ENCODE measurements around the gene CLN6.
A peak's percentile ranks its signal among the peaks of the same experiment; 100 is the strongest.
"Not testable (repeated sequence)": the region's sequence is repeated elsewhere in the genome, so short reads cannot be mapped to it uniquely, and the experiment has no call there.

Gene CLN6

DNA sequence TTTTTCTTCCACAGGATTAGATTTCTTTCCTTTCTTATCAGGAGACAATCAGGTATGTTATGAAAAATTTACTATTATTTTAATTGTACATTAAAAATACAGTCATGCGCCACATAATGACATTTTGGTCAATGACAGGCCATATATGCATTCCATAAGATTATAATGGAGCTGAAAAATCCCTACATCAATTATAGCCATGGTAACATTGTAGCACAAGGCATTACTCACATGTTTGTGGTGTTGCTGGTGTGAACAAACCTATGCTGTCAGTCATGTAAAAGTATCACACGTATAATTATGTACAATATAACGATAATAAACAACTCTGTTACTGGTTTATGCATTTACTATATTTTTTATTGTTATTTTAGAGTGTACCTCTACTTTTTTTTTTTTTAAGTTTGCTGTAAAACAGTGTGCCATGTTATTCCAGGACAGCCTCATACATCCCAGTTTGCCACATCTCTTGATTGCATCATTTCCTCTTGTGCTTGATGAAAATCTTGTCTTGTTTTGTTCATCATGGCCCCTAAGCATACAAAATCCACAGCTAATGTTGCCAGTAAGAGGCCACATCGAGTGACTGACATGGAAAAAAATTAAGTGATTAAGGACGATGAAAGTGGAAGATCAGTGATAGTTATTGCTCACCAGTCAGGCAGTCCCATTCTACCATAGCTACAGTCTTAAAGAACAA is 45.8 kb downstream of the CLN6 start:
- TF ChIP-seq, protein P1, sequence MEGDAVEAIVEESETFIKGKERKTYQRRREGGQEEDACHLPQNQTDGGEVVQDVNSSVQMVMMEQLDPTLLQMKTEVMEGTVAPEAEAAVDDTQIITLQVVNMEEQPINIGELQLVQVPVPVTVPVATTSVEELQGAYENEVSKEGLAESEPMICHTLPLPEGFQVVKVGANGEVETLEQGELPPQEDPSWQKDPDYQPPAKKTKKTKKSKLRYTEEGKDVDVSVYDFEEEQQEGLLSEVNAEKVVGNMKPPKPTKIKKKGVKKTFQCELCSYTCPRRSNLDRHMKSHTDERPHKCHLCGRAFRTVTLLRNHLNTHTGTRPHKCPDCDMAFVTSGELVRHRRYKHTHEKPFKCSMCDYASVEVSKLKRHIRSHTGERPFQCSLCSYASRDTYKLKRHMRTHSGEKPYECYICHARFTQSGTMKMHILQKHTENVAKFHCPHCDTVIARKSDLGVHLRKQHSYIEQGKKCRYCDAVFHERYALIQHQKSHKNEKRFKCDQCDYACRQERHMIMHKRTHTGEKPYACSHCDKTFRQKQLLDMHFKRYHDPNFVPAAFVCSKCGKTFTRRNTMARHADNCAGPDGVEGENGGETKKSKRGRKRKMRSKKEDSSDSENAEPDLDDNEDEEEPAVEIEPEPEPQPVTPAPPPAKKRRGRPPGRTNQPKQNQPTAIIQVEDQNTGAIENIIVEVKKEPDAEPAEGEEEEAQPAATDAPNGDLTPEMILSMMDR (IDR thresholded peaks at IDR 0.05; ENCODE audit: control insufficient read depth, insufficient read depth, low read depth, low read length, missing control alignments) = no peak
- no peak overlapping the region for H3K4me3 ChIP-seq (ENCODE audit: control insufficient read depth, low read depth, low read length)
- DNase-seq (ENCODE audit: low read depth) = peak; percentile 28

DNA sequence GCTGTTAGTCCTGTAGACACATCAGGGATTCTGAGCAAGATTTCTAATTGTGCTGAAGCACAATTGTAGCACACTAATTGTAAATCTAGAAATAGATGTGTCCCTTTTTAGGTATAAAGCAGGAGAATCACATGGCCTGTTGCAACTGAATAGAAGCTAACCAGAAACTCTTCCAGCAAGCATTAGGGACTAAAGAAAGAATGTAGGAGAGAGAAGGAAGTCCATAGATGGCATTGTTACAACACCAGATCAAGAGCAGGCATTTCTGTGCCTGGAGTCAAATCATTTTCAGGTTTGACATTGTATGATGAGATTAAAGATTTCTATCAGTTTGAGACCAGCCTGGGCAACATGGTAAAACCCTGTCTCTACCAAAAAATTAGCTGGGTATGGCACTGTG is 51.8 kb downstream of the CLN6 start:
- no peak for DNase-seq (ENCODE audit: low read depth)
- H3K4me3 ChIP-seq (ENCODE audit: control insufficient read depth, low read depth, low read length) = no peak overlapping the region
- TF ChIP-seq, protein P1 (IDR thresholded peaks at IDR 0.05; ENCODE audit: control insufficient read depth, insufficient read depth, low read depth, low read length, missing control alignments) = no peak

DNA sequence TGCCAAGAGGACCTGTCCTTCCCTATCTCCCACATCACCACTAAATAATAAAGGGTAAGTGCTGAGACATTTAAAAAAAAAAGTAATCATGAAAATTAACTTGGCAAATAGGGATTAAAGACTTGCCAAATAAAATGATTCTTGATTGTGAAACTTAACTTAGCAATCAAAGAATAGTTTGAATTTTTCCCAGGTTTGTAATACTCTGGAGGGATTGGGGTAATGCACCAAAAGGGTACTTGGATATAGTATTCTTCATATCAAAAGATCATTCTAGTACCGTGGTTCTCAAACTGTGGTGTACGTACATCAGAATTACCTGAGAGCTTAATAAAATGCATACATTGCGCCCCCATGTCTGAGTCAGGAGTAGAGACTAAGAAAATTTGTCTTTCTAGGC is 52.9 kb downstream of the CLN6 start:
- TF ChIP-seq, protein P1 (IDR thresholded peaks at IDR 0.05; ENCODE audit: control insufficient read depth, insufficient read depth, low read depth, low read length, missing control alignments) = no peak
- DNase-seq (ENCODE audit: low read depth) = no peak
- no peak overlapping the region for H3K4me3 ChIP-seq (ENCODE audit: control insufficient read depth, low read depth, low read length)

DNA sequence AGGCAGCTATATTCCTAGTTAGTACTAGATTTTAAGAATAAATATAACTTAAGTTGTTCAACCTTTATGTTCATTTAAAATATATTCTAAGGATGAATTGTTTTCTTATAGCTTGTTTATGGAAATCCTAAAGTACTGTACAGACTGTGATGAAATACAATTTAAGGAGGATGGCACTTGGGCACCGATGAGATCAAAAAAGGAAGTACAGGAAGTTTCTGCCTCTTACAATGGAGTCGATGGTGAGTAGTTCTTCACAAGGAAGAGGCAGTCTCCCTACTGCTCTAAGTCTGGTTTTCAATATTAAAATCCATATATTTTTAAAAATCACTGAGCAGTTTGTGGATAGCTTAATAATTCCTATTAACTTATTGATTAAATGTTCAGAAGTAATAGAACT is 54.0 kb downstream of the CLN6 start:
- DNase-seq (ENCODE audit: low read depth) = no peak
- TF ChIP-seq, protein P1 (IDR thresholded peaks at IDR 0.05; ENCODE audit: control insufficient read depth, insufficient read depth, low read depth, low read length, missing control alignments) = no peak
- H3K4me3 ChIP-seq (ENCODE audit: control insufficient read depth, low read depth, low read length) = no peak overlapping the region

DNA sequence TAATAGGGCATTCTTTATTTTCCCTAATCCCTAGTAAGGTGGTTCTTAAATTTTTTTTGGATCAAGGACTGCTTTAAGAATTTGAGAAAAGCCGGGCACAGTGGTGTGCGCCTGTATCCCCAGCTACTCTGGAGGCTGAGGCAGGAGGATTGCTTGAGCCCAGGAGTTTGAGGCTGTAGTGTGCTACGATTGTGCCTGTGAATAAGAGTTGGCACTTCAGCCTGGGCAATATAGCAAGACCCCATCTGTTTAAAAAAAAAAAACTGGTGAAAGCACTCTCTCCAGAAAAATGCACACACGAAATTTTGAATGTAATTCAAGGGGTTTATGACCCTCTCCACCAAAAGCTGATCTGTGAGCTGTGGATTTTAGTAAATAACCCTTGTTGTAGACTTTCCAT is 56.4 kb downstream of the CLN6 start:
- TF ChIP-seq, protein P1 (IDR thresholded peaks at IDR 0.05; ENCODE audit: control insufficient read depth, insufficient read depth, low read depth, low read length, missing control alignments) = no peak
- DNase-seq (ENCODE audit: low read depth) = no peak
- no peak overlapping the region for H3K4me3 ChIP-seq (ENCODE audit: control insufficient read depth, low read depth, low read length)

DNA sequence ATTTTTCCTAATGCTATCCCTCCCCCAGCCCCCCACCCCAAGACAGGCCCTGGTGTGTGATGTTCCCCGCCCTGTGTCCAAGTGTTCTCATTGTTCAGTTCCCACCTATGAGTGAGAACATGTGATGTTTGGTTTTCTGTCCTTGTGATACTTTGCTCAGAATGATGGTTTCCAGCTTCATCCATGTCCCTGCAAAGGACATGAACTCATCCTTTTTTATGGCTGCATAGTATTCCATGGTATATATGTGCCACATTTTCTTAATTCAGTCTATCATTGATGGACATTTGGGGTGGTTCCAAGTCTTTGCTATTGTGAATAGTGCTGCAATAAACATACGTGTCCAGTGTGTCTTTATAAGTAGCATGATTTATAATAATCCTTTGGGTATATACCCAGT is 57.5 kb downstream of the CLN6 start:
- H3K4me3 ChIP-seq (ENCODE audit: control insufficient read depth, low read depth, low read length); DNase-seq (ENCODE audit: low read depth): not testable (repeated sequence)

DNA sequence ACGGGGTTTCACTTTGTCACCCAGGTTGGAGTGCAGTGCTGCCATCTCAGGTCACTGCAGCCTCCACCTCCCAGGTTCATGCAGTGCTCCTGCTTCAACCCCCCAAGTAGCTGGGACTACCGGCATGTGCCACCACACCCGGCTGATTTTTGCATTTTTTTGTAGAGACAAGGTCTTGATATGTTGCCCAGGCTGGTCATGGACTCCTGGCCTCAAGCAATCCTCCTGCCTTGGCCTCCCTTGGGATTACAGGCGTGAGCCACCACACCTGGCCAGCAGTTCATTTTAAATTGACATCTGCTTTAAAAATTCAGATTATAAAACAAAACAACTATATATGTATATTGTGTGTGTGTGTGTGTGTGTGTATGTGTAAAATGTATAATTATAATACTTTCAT is 62.7 kb downstream of the CLN6 start:
- no peak for DNase-seq (ENCODE audit: low read depth)
- no peak overlapping the region for H3K4me3 ChIP-seq (ENCODE audit: control insufficient read depth, low read depth, low read length)
- TF ChIP-seq, protein P1 (IDR thresholded peaks at IDR 0.05; ENCODE audit: control insufficient read depth, insufficient read depth, low read depth, low read length, missing control alignments) = no peak

Data from AG09309 (cell line).